ENCODE data around the gene ZBP1. TPM values are rescaled to one million over a fixed set of nuclear protein-coding genes. Genes with fewer than 3 reads are reported as not detected.
A peak's percentile ranks its signal among the peaks of the same experiment; 100 is the strongest.

ZBP1 gene
- total and polyA plus RNA-seq, 8 donors: 0.11 to 5.3 (median 0.39) TPM; not detected in 2

DNA sequence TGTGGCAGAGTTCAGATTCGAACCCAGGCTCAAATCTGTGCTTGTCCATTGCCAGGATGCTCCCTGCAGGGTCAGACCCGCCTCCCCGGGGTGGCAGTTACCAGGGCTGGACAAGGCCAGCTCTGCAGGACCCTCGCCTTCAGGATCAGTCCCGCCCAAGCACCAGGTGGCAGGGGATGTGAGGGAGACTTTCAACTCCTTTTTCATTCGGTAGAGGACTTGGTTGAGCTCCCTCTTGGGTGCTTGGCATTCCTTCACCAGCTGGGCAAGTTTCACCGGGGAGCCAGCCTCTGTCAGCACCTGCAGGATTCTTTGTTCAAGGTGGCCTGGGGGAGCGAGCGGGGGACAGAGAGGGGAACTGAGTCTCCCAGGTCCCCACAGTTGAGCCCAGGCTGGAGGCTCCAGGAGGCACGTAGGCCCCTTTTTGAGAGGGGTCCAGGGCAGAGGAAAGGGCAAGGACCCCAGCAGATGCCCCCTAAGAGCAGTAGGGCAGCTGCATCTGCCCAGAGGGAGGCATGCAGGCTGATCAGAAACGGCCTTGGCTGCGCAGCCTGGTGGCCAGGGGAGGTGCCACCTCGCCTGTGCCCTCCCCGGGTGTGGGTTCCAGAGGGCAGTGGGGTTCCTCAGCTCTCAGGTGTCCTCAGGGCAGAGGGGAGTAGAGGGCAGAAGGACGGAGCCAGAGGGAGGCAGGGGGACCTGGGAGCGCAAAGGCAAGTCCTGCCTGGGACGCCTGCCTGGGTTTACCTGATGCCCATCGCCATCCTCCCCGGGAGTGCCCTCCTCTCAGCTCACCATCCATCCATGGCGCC is 3.9 kb downstream of the ZBP1 start:
- H3K27ac ChIP-seq: no peak overlapping the region
- DNase-seq (peak in 2 of 4 donors; percentile 30 to 76), ATAC-seq (no peak)
- TF ChIP-seq, protein P1, sequence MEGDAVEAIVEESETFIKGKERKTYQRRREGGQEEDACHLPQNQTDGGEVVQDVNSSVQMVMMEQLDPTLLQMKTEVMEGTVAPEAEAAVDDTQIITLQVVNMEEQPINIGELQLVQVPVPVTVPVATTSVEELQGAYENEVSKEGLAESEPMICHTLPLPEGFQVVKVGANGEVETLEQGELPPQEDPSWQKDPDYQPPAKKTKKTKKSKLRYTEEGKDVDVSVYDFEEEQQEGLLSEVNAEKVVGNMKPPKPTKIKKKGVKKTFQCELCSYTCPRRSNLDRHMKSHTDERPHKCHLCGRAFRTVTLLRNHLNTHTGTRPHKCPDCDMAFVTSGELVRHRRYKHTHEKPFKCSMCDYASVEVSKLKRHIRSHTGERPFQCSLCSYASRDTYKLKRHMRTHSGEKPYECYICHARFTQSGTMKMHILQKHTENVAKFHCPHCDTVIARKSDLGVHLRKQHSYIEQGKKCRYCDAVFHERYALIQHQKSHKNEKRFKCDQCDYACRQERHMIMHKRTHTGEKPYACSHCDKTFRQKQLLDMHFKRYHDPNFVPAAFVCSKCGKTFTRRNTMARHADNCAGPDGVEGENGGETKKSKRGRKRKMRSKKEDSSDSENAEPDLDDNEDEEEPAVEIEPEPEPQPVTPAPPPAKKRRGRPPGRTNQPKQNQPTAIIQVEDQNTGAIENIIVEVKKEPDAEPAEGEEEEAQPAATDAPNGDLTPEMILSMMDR (IDR thresholded peaks at IDR 0.05): no peak
- H3K9me3 ChIP-seq: no peaks in the 10 kb centered on the region
- peaks cover 0 to 40% of the 10 kb centered on the region in 2 donors for H3K4me1 ChIP-seq
- peaks cover 0 to 4% of the 10 kb centered on the region in 2 donors for H3K36me3 ChIP-seq
- intact Hi-C loops (cut with DNase I): no loop called here
- H3K4me3 ChIP-seq: no peak overlapping the region
- no peaks in the 10 kb centered on the region for H3K27me3 ChIP-seq

- DNase-seq: no peak
- intact Hi-C loops (cut with DNase I): no loop called here
- TF ChIP-seq, protein P1 (IDR thresholded peaks at IDR 0.05): no peak
Measured at GRCh38 chr20:57615445-57615811, 4.8 kb downstream of the ZBP1 start.

DNA sequence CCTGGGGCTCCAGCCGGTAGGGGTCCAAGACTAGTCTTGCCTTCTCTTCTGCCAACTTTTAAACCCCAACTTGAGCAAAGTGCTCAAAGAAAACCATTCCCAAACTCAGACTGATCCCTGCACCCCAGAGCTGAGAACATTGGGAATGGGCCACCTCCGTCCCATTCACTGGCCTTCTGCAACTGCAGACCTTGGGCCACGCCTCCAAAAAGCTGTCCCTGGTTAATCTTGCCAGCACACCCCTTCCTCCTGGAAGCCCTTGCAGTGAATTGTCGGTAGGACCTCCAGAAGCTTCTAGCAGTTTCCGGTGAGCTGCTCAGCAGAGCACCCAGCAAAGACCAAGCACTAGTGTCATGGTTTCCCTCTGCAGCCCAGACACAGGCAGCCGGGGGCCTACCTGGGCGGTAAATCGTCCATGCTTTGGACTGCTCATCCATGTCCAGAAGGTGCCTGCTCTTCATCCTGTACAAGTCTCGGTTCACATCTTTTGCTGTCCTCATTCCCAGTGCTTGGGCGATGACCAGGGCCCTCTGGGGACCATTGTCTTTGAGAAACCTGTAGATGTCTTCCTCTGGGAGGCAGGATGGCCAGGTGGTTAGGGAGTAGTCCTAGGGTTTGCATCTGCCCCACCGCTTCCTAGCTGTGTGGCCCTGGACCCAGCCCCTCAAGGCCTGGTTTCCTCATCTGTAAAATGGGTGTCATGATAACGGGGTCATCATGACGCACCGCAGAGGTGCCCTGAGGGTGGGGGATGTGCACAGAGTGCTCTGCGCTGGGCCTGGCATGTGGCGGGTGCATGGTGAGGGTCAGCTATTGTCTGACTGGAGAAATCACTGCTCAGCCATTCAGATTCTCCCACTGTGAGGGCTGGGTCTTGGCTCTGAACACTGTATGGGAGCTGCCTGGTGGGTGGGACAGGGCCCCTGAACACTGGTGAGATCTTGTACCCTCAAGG is 5.5 kb downstream of the ZBP1 start:
- intact Hi-C loops (cut with DNase I): no loop called here
- peaks cover 0 to 4% of the 10 kb centered on the region in 2 donors for H3K36me3 ChIP-seq
- peaks cover 0 to 25% of the 10 kb centered on the region in 2 donors for H3K4me1 ChIP-seq
- no peak overlapping the region for H3K27ac ChIP-seq
- no peak for ATAC-seq
- TF ChIP-seq, protein P1 (IDR thresholded peaks at IDR 0.05): no peak
- no peaks in the 10 kb centered on the region for H3K9me3 ChIP-seq
- H3K4me3 ChIP-seq: no peak overlapping the region
- H3K27me3 ChIP-seq: peaks cover 0 to 10% of the 10 kb centered on the region in 2 donors
- DNase-seq: peak in 1 of 4 donors; percentile 51

More at GRCh38 chr20:57615445-57615811, 4.8 kb downstream of the ZBP1 start:
- no peaks in the 10 kb centered on the region for H3K9me3 ChIP-seq
- no peak for ATAC-seq
- H3K36me3 ChIP-seq: peaks cover 0 to 4% of the 10 kb centered on the region in 2 donors
- no peak overlapping the region for H3K27ac ChIP-seq
- H3K4me3 ChIP-seq: no peak overlapping the region
- H3K4me1 ChIP-seq: peaks cover 0 to 31% of the 10 kb centered on the region in 2 donors
- H3K27me3 ChIP-seq: peaks cover 0 to 3% of the 10 kb centered on the region in 2 donors

GRCh38 chr20:57613481-57613921 is 6.7 kb downstream of the ZBP1 start:
- intact Hi-C loops (cut with DNase I): no loop called here
- Histone ChIP-seq H3K27me3 (peaks cover 0 to 18% of the 10 kb centered on the region in 2 donors), H3K36me3 (peaks cover 0 to 4% of the 10 kb centered on the region in 2 donors), H3K9me3 (no peaks in the 10 kb centered on the region), H3K27ac (no peak overlapping the region), H3K4me3 (no peak overlapping the region), H3K4me1 (peaks cover 0 to 14% of the 10 kb centered on the region in 2 donors)
- TF ChIP-seq, protein P1 (IDR thresholded peaks at IDR 0.05): no peak
- ATAC-seq: no peak
- peak in 1 of 4 donors; percentile 69 for DNase-seq
